CD4-positive, alpha-beta memory T cell (primary cell): ENCODE data around the gene PLPP4. TPM values are rescaled to one million over a fixed set of nuclear protein-coding genes. Genes with fewer than 3 reads are reported as not detected.

Experiments used
- CTCF ChIA-PET: fragments of 350-600 bp; sonication (Branson Sonifier 250); formaldehyde crosslinking; loops from one replicate; lab custom pipeline; 2021; ENCODE audit warnings: inconsistent platforms; ENCODE audit not compliant: partially characterized antibody; lab: Charles Lee
- POLR2A ChIA-PET: fragments of 350-600 bp; sonication (Branson Sonifier 250); formaldehyde crosslinking; loops from one replicate; lab custom pipeline; 2021; ENCODE audit not compliant: partially characterized antibody; lab: Charles Lee
- DNase-seq, 5 donors: peaks; one replicate each; pipeline versions ENCODE4 v3.0.0 to v3.0.0-alpha.2; 2020 to 2022; ENCODE audit warnings: mixed read lengths in 1 of 5
- H3K27ac ChIP-seq: one replicate; pipeline ENCODE4 v1.7.0; 2013; ENCODE audit warnings: low read depth, low read length
- H3K27me3 ChIP-seq: 2 replicates; pipeline ENCODE4 v1.7.0; 2013; ENCODE audit warnings: mild to moderate bottlenecking, low read length, moderate library complexity; ENCODE audit not compliant: insufficient read depth
- H3K36me3 ChIP-seq: 2 replicates; pipeline ENCODE4 v1.7.0; 2013; ENCODE audit warnings: mild to moderate bottlenecking, low read length, moderate library complexity; ENCODE audit not compliant: insufficient read depth
- H3K4me1 ChIP-seq: 2 replicates; pipeline ENCODE4 v1.7.0; 2013; ENCODE audit warnings: mild to moderate bottlenecking, low read length, moderate library complexity; ENCODE audit not compliant: insufficient read depth
- H3K4me3 ChIP-seq, 2 donors: one replicate each; pipeline ENCODE4 v1.7.0; 2013; ENCODE audit warnings: low read length in 2 of 2, mild to moderate bottlenecking in 1 of 2
- H3K9me3 ChIP-seq, 2 donors: one replicate each; pipeline ENCODE4 v1.7.0; 2013; ENCODE audit warnings: low read length in 2 of 2, control low read depth in 1 of 2; ENCODE audit not compliant: control insufficient read depth in 1 of 2
- H3K27ac Mint-ChIP-seq, 7 donors: one replicate each; pipeline ENCODE4 v1.8.0; 2020 to 2021; ENCODE audit warnings: mixed read lengths in 7 of 7, mild to moderate bottlenecking in 6 of 7, inconsistent platforms in 3 of 7, moderate library complexity in 3 of 7
- H3K27me3 Mint-ChIP-seq, 2 donors: one replicate each; pipeline ENCODE4 v1.8.0; 2020 to 2021; ENCODE audit warnings: mixed read lengths in 2 of 2
- H3K36me3 Mint-ChIP-seq, 2 donors: one replicate each; pipeline ENCODE4 v1.8.0; 2020 to 2021; ENCODE audit warnings: mixed read lengths in 2 of 2, inconsistent platforms in 1 of 2, mild to moderate bottlenecking in 1 of 2
- H3K4me1 Mint-ChIP-seq, 4 donors: one replicate each; pipeline ENCODE4 v1.8.0; 2020 to 2021; ENCODE audit warnings: mixed read lengths in 4 of 4, mild to moderate bottlenecking in 1 of 4
- H3K4me3 Mint-ChIP-seq, 8 donors: one replicate each; pipeline ENCODE4 v1.8.0; 2020 to 2021; ENCODE audit warnings: mixed read lengths in 8 of 8, mild to moderate bottlenecking in 7 of 8, moderate library complexity in 6 of 8, inconsistent platforms in 3 of 8
- H3K9me3 Mint-ChIP-seq, 8 donors: one replicate each; pipeline ENCODE4 v1.8.0; 2020 to 2021; ENCODE audit warnings: mixed read lengths in 8 of 8, mild to moderate bottlenecking in 5 of 8, inconsistent platforms in 3 of 8, moderate library complexity in 1 of 8
- intact Hi-C: fragments of 100-400 bp; cut with micrococcal nuclease; formaldehyde crosslinking; loops from one replicate; pipeline ENCODE4 v1.15.1; 2023
- polyA plus RNA-seq, 2 donors: library from polyadenylated mRNA; unstranded; fragments of 300-500 nt; fragmentation: Illumina TruSeq; gene quantifications; one replicate each; pipeline ENCODE4 v1.2.3, GENCODE V29; 2021
- total RNA-seq, 2 experiments: library from RNA; stranded (reverse); gene quantifications; one replicate each; pipeline ENCODE4 v1.2.3, GENCODE V29; 2021

Gene PLPP4
- total and polyA plus RNA-seq, 4 experiments from 2014 or later: not detected

DNA sequence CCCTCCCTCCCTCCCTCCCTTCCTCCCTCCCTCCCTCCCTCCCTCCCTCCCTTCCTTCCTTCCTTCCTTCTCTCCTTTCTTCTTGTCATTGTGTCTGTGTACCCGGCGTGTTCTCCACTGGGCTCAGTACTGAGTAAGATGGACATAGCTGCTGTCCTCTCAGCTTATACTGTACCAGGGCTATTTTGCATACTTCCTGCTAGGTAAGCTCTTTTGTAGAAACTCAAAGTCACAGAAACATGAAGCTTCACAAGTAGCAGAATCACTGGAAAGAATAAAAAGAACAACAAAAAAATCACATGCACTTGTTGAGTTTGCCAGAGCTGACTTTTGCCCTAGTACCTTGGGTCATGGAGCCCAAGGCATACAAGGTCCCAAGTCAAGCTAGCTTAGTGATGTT, 125.7 kb downstream of the PLPP4 start:
- intact Hi-C loops: no loop called here
- no peaks in the 10 kb centered on the region for H3K4me1 Mint-ChIP-seq
- Histone ChIP-seq H3K36me3 (no peaks in the 10 kb centered on the region), H3K27me3 (no peaks in the 10 kb centered on the region), H3K27ac (no peak overlapping the region), H3K4me3 (no peak overlapping the region), H3K9me3 (no peaks in the 10 kb centered on the region), H3K4me1 (no peaks in the 10 kb centered on the region)
- DNase-seq: no peak
- POLR2A ChIA-PET: no interaction called here
- H3K4me3 Mint-ChIP-seq: no peak overlapping the region
- CTCF ChIA-PET: no interaction called here
- H3K27ac Mint-ChIP-seq: no peak overlapping the region
- H3K27me3 Mint-ChIP-seq: peaks cover 0 to 4% of the 10 kb centered on the region in 2 donors
- H3K36me3 Mint-ChIP-seq: no peaks in the 10 kb centered on the region
- H3K9me3 Mint-ChIP-seq: peaks cover 0 to 6% (median 0%) of the 10 kb centered on the region in 8 donors

DNA sequence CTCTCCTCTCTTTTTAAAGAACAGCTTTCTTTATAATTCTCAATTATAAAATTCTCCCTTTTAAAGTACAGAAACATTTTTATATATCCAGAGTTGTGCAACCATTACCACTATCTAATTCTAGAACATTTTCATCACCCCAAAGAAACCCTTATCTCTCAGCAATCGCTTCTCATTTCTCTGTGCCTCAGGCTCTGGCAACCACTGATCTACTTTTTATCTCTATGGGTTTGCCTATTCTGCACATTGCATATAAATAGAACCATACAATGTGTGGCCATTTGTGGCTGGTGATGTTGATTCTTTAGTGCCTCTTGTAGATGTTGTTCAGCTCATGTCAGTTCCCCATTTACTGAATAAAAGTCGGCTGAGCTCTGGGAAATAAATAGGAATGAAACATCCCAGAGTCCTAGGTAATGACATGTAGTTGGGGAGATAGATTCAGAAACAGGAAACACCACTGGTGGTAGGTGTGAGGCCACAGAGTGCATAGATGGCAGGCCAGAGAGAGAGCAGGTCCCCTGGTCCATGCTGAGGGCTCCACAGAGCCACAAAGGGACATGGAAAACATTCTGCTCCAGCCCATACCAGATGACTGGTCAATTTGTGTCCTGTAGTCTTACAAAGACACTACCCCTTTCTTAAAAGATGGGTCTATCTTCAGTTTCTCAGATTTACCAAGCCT, 126.5 kb downstream of the PLPP4 start:
- Mint-ChIP-seq H3K27ac (no peak overlapping the region), H3K27me3 (peaks cover 0 to 4% of the 10 kb centered on the region in 2 donors), H3K9me3 (peaks cover 0 to 4% (median 0%) of the 10 kb centered on the region in 8 donors), H3K36me3 (no peaks in the 10 kb centered on the region), H3K4me1 (no peaks in the 10 kb centered on the region), H3K4me3 (no peak overlapping the region)
- H3K4me3 ChIP-seq: no peak overlapping the region
- H3K27ac ChIP-seq: no peak overlapping the region
- no peaks in the 10 kb centered on the region for H3K9me3 ChIP-seq
- no peaks in the 10 kb centered on the region for H3K36me3 ChIP-seq
- ChIA-PET POLR2A (no interaction called here), CTCF (no interaction called here)
- H3K27me3 ChIP-seq: no peaks in the 10 kb centered on the region
- intact Hi-C loops: no loop called here
- no peak for DNase-seq
- H3K4me1 ChIP-seq: no peaks in the 10 kb centered on the region

DNA sequence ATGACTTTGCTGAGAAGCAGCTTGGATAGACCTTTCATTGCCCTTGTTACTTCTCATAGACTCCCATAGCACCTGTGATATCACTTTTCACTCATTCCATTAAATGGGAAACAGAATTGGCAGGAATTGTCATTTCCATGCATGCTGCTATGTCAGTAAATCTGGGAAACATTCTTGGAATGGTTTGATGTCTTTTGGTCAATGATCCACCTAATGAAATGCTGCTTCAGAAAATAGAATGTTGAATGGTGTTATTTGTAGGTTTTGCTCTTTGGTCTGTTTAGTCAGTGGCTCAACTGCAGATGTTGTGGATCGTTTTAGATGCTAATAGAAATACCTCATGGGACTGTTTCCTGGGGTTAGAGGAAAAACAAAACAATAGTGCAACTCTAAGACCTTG, 127.8 kb downstream of the PLPP4 start:
- no peak overlapping the region for H3K27ac ChIP-seq
- peaks cover 0 to 4% of the 10 kb centered on the region in 2 donors for H3K27me3 Mint-ChIP-seq
- POLR2A ChIA-PET: no interaction called here
- intact Hi-C loops: no loop called here
- H3K9me3 Mint-ChIP-seq: peaks cover 0 to 4% (median 0%) of the 10 kb centered on the region in 8 donors
- H3K36me3 ChIP-seq: no peaks in the 10 kb centered on the region
- H3K9me3 ChIP-seq: no peaks in the 10 kb centered on the region
- H3K36me3 Mint-ChIP-seq: no peaks in the 10 kb centered on the region
- CTCF ChIA-PET: no interaction called here
- H3K4me1 ChIP-seq: no peaks in the 10 kb centered on the region
- DNase-seq: no peak
- no peaks in the 10 kb centered on the region for H3K4me1 Mint-ChIP-seq
- H3K4me3 ChIP-seq: no peak overlapping the region
- H3K27me3 ChIP-seq: no peaks in the 10 kb centered on the region
- H3K4me3 Mint-ChIP-seq: no peak overlapping the region
- no peak overlapping the region for H3K27ac Mint-ChIP-seq

DNA sequence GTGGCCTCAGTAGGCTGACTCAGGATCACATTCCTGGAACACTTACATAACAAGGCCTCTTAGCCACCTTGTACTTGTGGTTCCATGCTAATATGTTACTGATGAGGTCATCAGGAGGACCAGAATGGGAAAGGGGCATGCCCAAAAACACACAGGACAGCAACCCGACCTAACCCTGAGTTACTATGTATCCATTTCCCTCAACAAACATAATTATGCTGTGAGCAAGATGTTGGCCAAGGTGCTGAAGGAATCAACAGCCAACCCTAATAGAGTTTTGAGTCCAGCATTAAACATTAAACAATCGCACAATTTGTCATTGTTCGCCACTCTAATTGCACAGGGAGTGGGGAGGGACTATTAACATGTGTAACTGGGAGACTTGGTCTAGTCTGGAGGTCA, 129.4 kb downstream of the PLPP4 start:
- Histone ChIP-seq H3K9me3 (no peaks in the 10 kb centered on the region), H3K4me3 (no peak overlapping the region), H3K36me3 (no peaks in the 10 kb centered on the region), H3K27ac (no peak overlapping the region), H3K27me3 (no peaks in the 10 kb centered on the region), H3K4me1 (no peaks in the 10 kb centered on the region)
- intact Hi-C loops: no loop called here
- Mint-ChIP-seq H3K27me3 (peaks cover 0 to 4% of the 10 kb centered on the region in 2 donors), H3K4me3 (no peak overlapping the region), H3K4me1 (no peaks in the 10 kb centered on the region), H3K9me3 (peaks cover 0 to 4% (median 0%) of the 10 kb centered on the region in 8 donors), H3K27ac (no peak overlapping the region), H3K36me3 (no peaks in the 10 kb centered on the region)
- CTCF ChIA-PET: no interaction called here
- no peak for DNase-seq
- POLR2A ChIA-PET: no interaction called here

DNA sequence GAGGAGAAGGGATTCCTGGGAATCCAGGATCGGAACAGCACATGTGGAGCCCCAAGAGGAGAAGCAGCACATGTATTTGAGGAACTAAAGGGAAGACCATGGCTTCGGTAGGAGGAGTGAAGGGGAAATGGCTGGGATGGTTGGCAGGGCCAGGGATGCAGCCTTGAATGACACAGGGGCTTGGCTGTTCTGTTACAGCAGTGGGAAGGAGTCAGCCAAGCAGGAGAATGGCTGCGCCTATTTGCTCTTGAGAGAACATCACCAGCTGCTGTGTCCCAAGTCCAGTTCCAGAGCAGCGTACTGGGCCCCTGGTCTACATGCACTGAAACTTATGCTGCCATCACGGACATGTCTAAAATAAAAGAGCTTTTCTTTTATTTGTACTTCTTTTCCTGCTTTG, 130.0 kb downstream of the PLPP4 start:
- intact Hi-C loops: no loop called here
- Mint-ChIP-seq H3K27ac (no peak overlapping the region), H3K4me3 (peak overlapping the region in 1 of 8 donors; percentile 38), H3K9me3 (peaks cover 0 to 4% (median 2%) of the 10 kb centered on the region in 8 donors), H3K4me1 (no peaks in the 10 kb centered on the region), H3K27me3 (peaks cover 0 to 4% of the 10 kb centered on the region in 2 donors), H3K36me3 (no peaks in the 10 kb centered on the region)
- Histone ChIP-seq H3K4me1 (no peaks in the 10 kb centered on the region), H3K27me3 (no peaks in the 10 kb centered on the region), H3K9me3 (no peaks in the 10 kb centered on the region), H3K36me3 (no peaks in the 10 kb centered on the region), H3K27ac (no peak overlapping the region), H3K4me3 (no peak overlapping the region)
- ChIA-PET POLR2A (no interaction called here), CTCF (no interaction called here)
- no peak for DNase-seq

DNA sequence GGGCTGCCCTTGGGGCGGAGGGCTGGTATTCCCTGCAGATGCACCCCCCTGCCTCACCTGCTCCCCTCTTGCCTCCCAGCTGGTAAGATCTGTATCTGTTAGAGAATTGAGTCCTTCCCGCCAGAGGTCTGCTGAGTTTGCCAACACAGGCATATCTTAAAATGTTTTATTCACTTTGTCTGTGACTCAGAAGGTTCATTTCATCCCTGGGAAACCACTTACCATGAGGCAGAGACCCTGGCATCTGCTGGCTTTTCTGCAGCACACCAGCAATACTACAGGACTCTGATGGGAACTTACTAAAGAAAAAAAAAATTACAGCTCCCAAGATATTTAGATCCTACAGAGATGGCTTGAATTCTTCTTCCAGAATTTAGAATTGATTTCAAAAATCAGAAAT, 131.3 kb downstream of the PLPP4 start:
- H3K4me1 Mint-ChIP-seq: no peaks in the 10 kb centered on the region
- Histone ChIP-seq H3K36me3 (no peaks in the 10 kb centered on the region), H3K27ac (no peak overlapping the region), H3K27me3 (no peaks in the 10 kb centered on the region), H3K4me3 (no peak overlapping the region), H3K4me1 (no peaks in the 10 kb centered on the region), H3K9me3 (no peaks in the 10 kb centered on the region)
- ChIA-PET CTCF (no interaction called here), POLR2A (no interaction called here)
- intact Hi-C loops: no loop called here
- no peak overlapping the region for H3K27ac Mint-ChIP-seq
- no peak overlapping the region for H3K4me3 Mint-ChIP-seq
- peaks cover 0 to 4% of the 10 kb centered on the region in 2 donors for H3K27me3 Mint-ChIP-seq
- no peaks in the 10 kb centered on the region for H3K36me3 Mint-ChIP-seq
- DNase-seq: no peak
- H3K9me3 Mint-ChIP-seq: peaks cover 0 to 8% (median 3%) of the 10 kb centered on the region in 8 donors

DNA sequence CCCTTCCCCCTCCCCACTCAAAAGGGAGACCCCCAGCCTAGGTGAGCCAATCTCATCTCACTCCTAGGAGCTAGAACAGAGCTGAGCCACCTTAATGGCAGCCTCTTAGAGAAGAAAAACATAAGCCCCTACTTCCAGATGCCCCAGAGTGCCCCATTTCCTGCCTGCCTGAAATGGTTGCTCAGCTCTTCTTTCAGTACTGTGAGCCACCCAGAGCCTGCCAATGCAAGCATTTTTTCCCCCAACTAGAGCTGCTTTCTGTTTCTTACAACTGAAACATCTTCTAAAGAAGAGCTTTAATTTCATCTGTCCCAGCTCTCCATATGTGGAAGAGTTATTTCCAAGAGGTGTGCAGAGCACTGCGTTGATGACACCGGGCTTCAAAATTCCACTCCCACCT, 136.7 kb downstream of the PLPP4 start:
- ChIA-PET POLR2A (no interaction called here), CTCF (no interaction called here)
- no peak overlapping the region for H3K27ac Mint-ChIP-seq
- Histone ChIP-seq H3K36me3 (no peaks in the 10 kb centered on the region), H3K27ac (no peak overlapping the region), H3K4me1 (no peaks in the 10 kb centered on the region), H3K4me3 (no peak overlapping the region), H3K9me3 (no peaks in the 10 kb centered on the region), H3K27me3 (no peaks in the 10 kb centered on the region)
- no peak overlapping the region for H3K4me3 Mint-ChIP-seq
- no peaks in the 10 kb centered on the region for H3K4me1 Mint-ChIP-seq
- DNase-seq: no peak
- H3K9me3 Mint-ChIP-seq: peaks cover 0 to 9% (median 3%) of the 10 kb centered on the region in 8 donors
- H3K36me3 Mint-ChIP-seq: no peaks in the 10 kb centered on the region
- H3K27me3 Mint-ChIP-seq: no peaks in the 10 kb centered on the region
- intact Hi-C loops: no loop called here
